Aorta (tissue), 5 donors: ENCODE measurements around the gene SNX12. TPM values are rescaled to one million over a fixed set of nuclear protein-coding genes. Genes with fewer than 3 reads are reported as not detected.
A peak's percentile ranks its signal among the peaks of the same experiment; 100 is the strongest.

Experiments
- ATAC-seq: fragments of 200-7000 bp; cut with Tn5 transposase; one replicate; pipeline ENCODE4 v1.9.1; 2022; ENCODE audit warnings: moderate library complexity; ENCODE audit not compliant: low FRiP score
- DNase-seq, 2 donors: peaks; one replicate each; pipeline ENCODE4 v3.0.0-alpha.2; 2020
- H3K27ac ChIP-seq, 2 donors: one replicate each; pipeline ENCODE4 v1.5.1; 2013; ENCODE audit warnings: low read length in 2 of 2, mild to moderate bottlenecking in 2 of 2, moderate library complexity in 2 of 2, control low read depth in 1 of 2, inconsistent platforms in 1 of 2, low read depth in 1 of 2
- H3K27me3 ChIP-seq, 2 donors: one replicate each; pipeline ENCODE4 v1.6.1; 2013; ENCODE audit warnings: control low read depth in 1 of 2, low read length in 1 of 2, mild to moderate bottlenecking in 1 of 2, moderate library complexity in 1 of 2; ENCODE audit not compliant: insufficient read depth in 2 of 2, control insufficient read depth in 1 of 2
- H3K36me3 ChIP-seq, 2 donors: one replicate each; pipeline ENCODE4 v1.6.1; 2013; ENCODE audit warnings: control low read depth in 1 of 2, low read length in 1 of 2, mild to moderate bottlenecking in 1 of 2; ENCODE audit not compliant: insufficient read depth in 2 of 2, control insufficient read depth in 1 of 2
- H3K4me1 ChIP-seq, 2 donors: one replicate each; pipeline ENCODE4 v1.6.1; 2013; ENCODE audit warnings: low read length in 2 of 2, control low read depth in 1 of 2, mild to moderate bottlenecking in 1 of 2, moderate library complexity in 1 of 2; ENCODE audit not compliant: insufficient read depth in 2 of 2, control insufficient read depth in 1 of 2
- H3K4me3 ChIP-seq, 2 donors: one replicate each; pipeline ENCODE4 v1.5.1; 2013; ENCODE audit warnings: low read length in 2 of 2, control low read depth in 1 of 2, mild to moderate bottlenecking in 1 of 2
- H3K9me3 ChIP-seq: one replicate; pipeline ENCODE4 v1.6.1; 2013; ENCODE audit warnings: mild to moderate bottlenecking, low read length; ENCODE audit not compliant: control insufficient read depth
- WGBS, 2 donors: extraction: QIAGEN DNeasy Blood & Tissue Kit; methylation state at CpG; one replicate each; pipeline ENCODE4 v1.1.7; 2013; 5-methylcytosine and 5-hydroxymethylcytosine counted together
- intact Hi-C, 2 donors: fragments of 100-400 bp; cut with DNase I; formaldehyde crosslinking; loops; one replicate each; pipeline versions ENCODE4 v1.14.2 to v1.15.0; 2022
- polyA plus RNA-seq, 2 donors: library from polyadenylated mRNA; stranded (reverse); fragments of 200-250 nt; gene quantifications; one replicate each; pipeline ENCODE4 v1.2.3, GENCODE V29; 2013
- total RNA-seq, 2 donors: library from RNA; stranded (reverse); fragmentation: NEBNext Ultra II Directional; extraction: Animal tissue kit (Norgen Biotek cat#: 25700); gene quantifications; one replicate each; pipeline ENCODE4 v1.2.1, GENCODE V29; 2021
- donor health status: healthy with polysubstance abuse.
- donor health status: Bipolar disorder and iron deficiency.
- donor health status: DM: no; HTN: no; CAD: no.
- donor health status: DM: no; HTN: no; CAD: no.
- donor health status: DM: yes; HTN: yes; CAD: no.

SNX12 gene
- total and polyA plus RNA-seq, 4 donors, result 31.8 to 66.0 (median 55.3) TPM

DNA sequence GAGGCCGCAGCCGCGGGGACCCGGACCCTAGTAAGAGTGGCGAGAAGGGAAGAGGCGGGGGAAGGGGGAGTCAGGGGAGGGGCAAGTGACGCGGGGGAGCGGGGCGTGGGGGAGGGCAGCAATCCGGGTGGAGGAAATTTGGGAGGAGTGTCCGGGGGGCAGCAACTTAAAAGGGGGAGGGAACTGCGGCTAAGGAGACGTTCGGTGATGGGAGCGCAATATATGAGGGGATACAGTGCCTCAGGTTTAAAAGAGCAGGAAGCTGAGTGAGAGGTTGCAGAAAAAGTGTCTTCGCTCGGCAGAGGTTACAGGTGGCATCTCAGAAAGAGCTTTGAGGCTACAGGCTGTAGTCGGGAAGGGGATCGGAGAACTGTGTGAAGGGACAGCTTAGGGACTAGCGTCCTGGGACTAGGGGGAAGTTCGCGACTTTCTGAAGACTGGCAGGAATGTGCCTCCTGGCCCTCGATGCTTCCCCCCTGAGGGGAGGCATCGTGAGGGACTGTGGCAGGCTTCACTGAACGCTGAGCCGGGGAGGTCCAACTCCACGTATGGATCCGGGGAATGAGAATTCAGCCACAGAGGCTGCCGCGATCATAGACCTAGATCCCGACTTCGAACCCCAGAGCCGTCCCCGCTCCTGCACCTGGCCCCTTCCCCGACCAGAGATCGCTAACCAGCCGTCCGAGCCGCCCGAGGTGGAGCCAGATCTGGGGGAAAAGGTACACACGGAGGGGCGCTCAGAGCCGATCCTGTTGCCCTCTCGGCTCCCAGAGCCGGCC is 28.0 kb upstream of the SNX12 start:
- Histone ChIP-seq H3K4me3 (peak overlapping the region; percentile 52 to 60), H3K4me1 (no peaks in the 10 kb centered on the region), H3K36me3 (no peaks in the 10 kb centered on the region), H3K27me3 (no peaks in the 10 kb centered on the region), H3K27ac (peak overlapping the region in 1 of 2 donors; percentile 52), H3K9me3 (no peaks in the 10 kb centered on the region)
- peak; percentile 87 for ATAC-seq
- peak in 1 of 2 donors; percentile 74 for DNase-seq
- intact Hi-C loops, result no loop called here
- 1 to 15% methylated on average over 45 to 46 of the region's 46 CpGs for WGBS, 2 donors

GRCh38 chrX:71095555-71095980 is 27.4 kb upstream of the SNX12 start, which contains the start of gene FOXO4:
FOXO4 (plus strand) TSS chrX:71095851; CDS start chrX:71096529, 678 bp downstream.
- intact Hi-C loops, result no loop called here
- ATAC-seq (peak; percentile 88), DNase-seq (peak; percentile 95)
- H3K4me1 ChIP-seq, result no peaks in the 10 kb centered on the region
- H3K4me3 ChIP-seq, result peak within 1 kb of the TSS; percentile 52 to 66
- no peaks in the 10 kb centered on the region for H3K27me3 ChIP-seq
- H3K9me3 ChIP-seq, result no peaks in the 10 kb centered on the region
- peak within 1 kb of the TSS in 1 of 2 donors; percentile 52 for H3K27ac ChIP-seq
- 1 to 12% methylated on average over 29 of the region's 29 CpGs for WGBS, 2 donors
- no peaks in the 10 kb centered on the region for H3K36me3 ChIP-seq

GRCh38 chrX:71095033-71095432 is 26.9 kb upstream of the SNX12 start:
- DNase-seq, result no peak
- Histone ChIP-seq H3K27ac (no peak overlapping the region), H3K4me1 (no peaks in the 10 kb centered on the region), H3K27me3 (no peaks in the 10 kb centered on the region), H3K36me3 (no peaks in the 10 kb centered on the region), H3K9me3 (no peaks in the 10 kb centered on the region), H3K4me3 (peak overlapping the region in 1 of 2 donors; percentile 52)
- intact Hi-C loops, result no loop called here
- WGBS, 2 donors, result 19 to 33% methylated on average over 6 of the region's 6 CpGs
- ATAC-seq, result no peak

DNA sequence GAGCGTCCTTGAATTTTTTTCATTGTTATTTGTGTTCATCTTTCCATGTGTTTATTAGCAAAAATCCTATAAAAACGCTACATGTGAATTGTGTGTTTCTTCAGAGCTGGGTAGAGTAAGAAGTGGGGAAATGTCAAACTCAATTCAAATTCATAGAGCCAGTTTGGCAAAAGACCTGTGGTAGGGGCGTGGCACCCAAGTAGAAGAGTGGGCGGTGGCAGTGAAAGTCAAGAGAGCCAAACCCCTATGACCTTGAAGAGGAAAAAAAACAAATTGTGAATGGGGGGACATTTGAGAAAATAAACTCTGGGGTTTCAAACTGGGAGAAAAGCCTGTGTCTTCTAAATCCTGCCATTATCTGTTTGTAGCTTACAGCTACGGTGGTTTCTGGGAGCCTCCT is 23.1 kb upstream of the SNX12 start:
- Histone ChIP-seq H3K9me3 (no peaks in the 10 kb centered on the region), H3K4me3 (no peak overlapping the region), H3K27ac (no peak overlapping the region), H3K4me1 (no peaks in the 10 kb centered on the region), H3K36me3 (no peaks in the 10 kb centered on the region), H3K27me3 (no peaks in the 10 kb centered on the region)
- ATAC-seq, result no peak
- DNase-seq, result no peak
- WGBS, 2 donors, result 78 to 83% methylated on average over 5 of the region's 5 CpGs
- intact Hi-C loops, result no loop called here

DNA sequence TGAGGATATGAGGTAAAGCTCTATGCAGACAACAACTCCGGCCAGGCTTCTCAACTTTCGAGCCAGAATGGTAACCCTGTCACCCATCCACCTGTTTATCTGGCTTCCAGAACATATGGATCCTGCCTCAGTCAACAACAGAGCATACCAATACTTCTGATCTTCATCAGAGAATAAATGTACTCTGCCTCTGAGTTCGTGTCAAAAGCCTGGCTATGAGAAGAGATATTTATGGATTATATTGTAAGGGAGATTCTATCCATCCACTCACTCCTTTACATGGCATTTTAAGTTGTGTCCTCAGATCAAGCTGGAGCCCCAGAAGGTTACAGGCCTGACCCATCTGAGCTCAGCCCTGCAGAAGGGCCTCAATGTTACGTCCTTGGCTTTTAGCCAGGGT is 17.8 kb upstream of the SNX12 start:
- Histone ChIP-seq H3K9me3 (no peaks in the 10 kb centered on the region), H3K4me1 (no peaks in the 10 kb centered on the region), H3K4me3 (no peak overlapping the region), H3K36me3 (no peaks in the 10 kb centered on the region), H3K27ac (no peak overlapping the region), H3K27me3 (no peaks in the 10 kb centered on the region)
- ATAC-seq (no peak), DNase-seq (no peak)
- 57 to 69% methylated on average over 4 of the region's 4 CpGs for WGBS, 2 donors
- intact Hi-C loops, result no loop called here

DNA sequence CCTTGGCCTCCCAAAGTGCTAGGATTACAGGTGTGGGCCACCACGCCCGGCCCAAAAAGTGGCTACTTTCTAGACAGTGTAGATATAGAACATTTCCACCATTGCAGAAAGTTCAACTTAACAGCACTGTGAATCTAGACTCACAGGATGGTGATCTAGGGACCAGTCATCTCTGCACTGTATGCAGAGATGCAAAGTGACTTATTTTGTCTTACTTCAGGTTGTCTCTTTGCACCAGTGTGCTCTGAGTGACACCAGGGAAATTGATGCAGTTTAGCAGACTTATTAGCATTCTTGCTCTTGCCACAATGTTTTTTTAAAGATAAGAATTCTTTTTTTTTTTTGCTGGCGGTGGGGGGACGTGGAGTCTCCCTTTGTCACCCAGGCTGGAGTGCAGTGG is 14.7 kb upstream of the SNX12 start:
- no peaks in the 10 kb centered on the region for H3K4me1 ChIP-seq
- ATAC-seq, result no peak
- intact Hi-C loops, result no loop called here
- WGBS, 2 donors, result 45 to 51% methylated on average over 4 of the region's 4 CpGs
- DNase-seq, result no peak
- H3K4me3 ChIP-seq, result no peak overlapping the region
- H3K27ac ChIP-seq, result no peak overlapping the region
- H3K36me3 ChIP-seq, result no peaks in the 10 kb centered on the region
- no peaks in the 10 kb centered on the region for H3K27me3 ChIP-seq
- no peaks in the 10 kb centered on the region for H3K9me3 ChIP-seq

GRCh38 chrX:71082124-71082647 is 14.1 kb upstream of the SNX12 start:
- no peak overlapping the region for H3K4me3 ChIP-seq
- no peaks in the 10 kb centered on the region for H3K4me1 ChIP-seq
- no peak overlapping the region for H3K27ac ChIP-seq
- H3K27me3 ChIP-seq, result no peaks in the 10 kb centered on the region
- no peak for ATAC-seq
- WGBS, 2 donors, result 79 to 86% methylated on average over 5 of the region's 5 CpGs
- intact Hi-C loops, result no loop called here
- H3K36me3 ChIP-seq, result no peaks in the 10 kb centered on the region
- no peaks in the 10 kb centered on the region for H3K9me3 ChIP-seq
- DNase-seq, result no peak

- H3K27ac ChIP-seq, result no peak overlapping the region
- no peaks in the 10 kb centered on the region for H3K27me3 ChIP-seq
- intact Hi-C loops, result no loop called here
- ATAC-seq (no peak), DNase-seq (no peak)
- H3K9me3 ChIP-seq, result no peaks in the 10 kb centered on the region
- WGBS, 2 donors, result 39 to 41% methylated on average over 3 of the region's 3 CpGs
- no peaks in the 10 kb centered on the region for H3K36me3 ChIP-seq
- H3K4me3 ChIP-seq, result no peak overlapping the region
- no peaks in the 10 kb centered on the region for H3K4me1 ChIP-seq
Observed at GRCh38 chrX:71081330-71082123, 13.4 kb upstream of the SNX12 start.
